Activated CD4-positive, alpha-beta T cell treated with anti-CD3 and anti-CD28 coated beads, Interleukin-2, amount 50 U/mL, for 4 hours (primary cell): Measurements from ENCODE around the gene OCA2.
"Not testable (repeated sequence)": the region's sequence is repeated elsewhere in the genome, so short reads cannot be mapped to it uniquely, and the experiment has no call there.

Experiments
- DNase-seq, 2 experiments: peaks; one replicate each; pipeline ENCODE4 v3.0.0-alpha.2; 2020

The OCA2 gene

GRCh38 chr15:27868828-27869404 is 230.2 kb downstream of the OCA2 start:
- DNase-seq, result no peak

GRCh38 chr15:27867861-27868260 is 231.3 kb downstream of the OCA2 start:
- DNase-seq, result no peak

GRCh38 chr15:27866505-27867165 is 232.5 kb downstream of the OCA2 start:
- no peak for DNase-seq

- DNase-seq, result no peak
Observed at GRCh38 chr15:27865926-27866325, 233.2 kb downstream of the OCA2 start.

GRCh38 chr15:27865323-27865922 is 233.7 kb downstream of the OCA2 start:
- no peak for DNase-seq

- no peak for DNase-seq
Observed at GRCh38 chr15:27864719-27865118, 234.4 kb downstream of the OCA2 start.

- DNase-seq, result no peak
Observed at GRCh38 chr15:27864086-27864485, 235.0 kb downstream of the OCA2 start.

GRCh38 chr15:27863000-27863399 is 236.1 kb downstream of the OCA2 start:
- no peak for DNase-seq

GRCh38 chr15:27861171-27861570 is 237.9 kb downstream of the OCA2 start:
- DNase-seq, result no peak

- DNase-seq, result no peak
Observed at GRCh38 chr15:27855137-27855536, 244.0 kb downstream of the OCA2 start.

GRCh38 chr15:27854601-27855000 is 244.5 kb downstream of the OCA2 start:
- no peak for DNase-seq

GRCh38 chr15:27853624-27854455 is 245.3 kb downstream of the OCA2 start:
- DNase-seq, result no peak

GRCh38 chr15:27851858-27852210 is 247.3 kb downstream of the OCA2 start:
- DNase-seq, result no peak

- no peak for DNase-seq
Observed at GRCh38 chr15:27850981-27851857, 247.9 kb downstream of the OCA2 start.

- no peak for DNase-seq
Observed at GRCh38 chr15:27850050-27850449, 249.1 kb downstream of the OCA2 start.

GRCh38 chr15:27848936-27849335 is 250.2 kb downstream of the OCA2 start:
- DNase-seq, result not testable (repeated sequence)

GRCh38 chr15:27847775-27848710 is 251.1 kb downstream of the OCA2 start:
- DNase-seq, result no peak

- DNase-seq, result no peak
Observed at GRCh38 chr15:27846722-27847395, 252.3 kb downstream of the OCA2 start.

- no peak for DNase-seq
Observed at GRCh38 chr15:27845535-27846369, 253.4 kb downstream of the OCA2 start.
